ENCODE measurements around the gene GATC. TPM values are rescaled to one million over a fixed set of nuclear protein-coding genes. Genes with fewer than 3 reads are reported as not detected.

The GATC gene
- total and polyA plus RNA-seq, 10 of the 15 experiments (the other 5 are each of a cell fraction or from before 2014, with no cell fraction given): 5.1 to 40.3 (median 22.9) TPM

- TF ChIP-seq ELK1 (IDR thresholded peaks at IDR 0.05; ENCODE audit: low read depth, low read length) (no peak), CBFB (IDR thresholded peaks at IDR 0.05; ENCODE audit: low read depth) (no peak), RELA (IDR thresholded peaks at IDR 0.05; ENCODE audit: borderline replicate concordance, partially characterized antibody) (no peak), SMC3 (IDR thresholded peaks at IDR 0.05; ENCODE audit: borderline replicate concordance, low read length) (no peak)
These were observed 44.1 kb downstream of the GATC start (continued) for GRCh38 chr12:120490325-120490724.

GRCh38 chr12:120490833-120491512 lies 44.7 kb downstream of the GATC start:
- no peak overlapping the region for H2AFZ ChIP-seq (ENCODE audit: control insufficient read depth, low read depth, low read length)
- no peak overlapping the region for H3K4me3 ChIP-seq
- ATAC-seq (no peak), FAIRE-seq (no peak), DNase-seq (ENCODE audit: low read depth, low spot score) (no peak)
- ChIA-PET POLR2A (interaction anchor here (0.5 to 1.2 kb wide), 2 partner anchors 12 kb away, joined by 3 to 5 read pairs; no protein-coding TSS in a partner anchor), RAD21 (ENCODE audit: unreplicated experiment) (no interaction called here), CTCF (interaction anchor here (0.9 to 1.6 kb wide), 2 partner anchors 21 to 51 kb away, joined by 3 to 4 read pairs; partner anchors contain the start of gene SRSF9), SMC1A (ENCODE audit: uncharacterized antibody, unreplicated experiment) (interaction anchor here (0.9 kb wide), 1 partner anchor 52 kb away, joined by 3 read pairs; no protein-coding TSS in a partner anchor)
- 100% methylated on average over 2 of the region's 2 CpGs for WGBS (ENCODE audit: insufficient coverage, insufficient replicate concordance, low lambda C conversion rate, missing lambda C conversion rate)
- intact Hi-C loops (cut with micrococcal nuclease; ENCODE audit: unreplicated experiment): no loop called here
- H3K9me3 ChIP-seq (replicated peaks; ENCODE audit: control insufficient read depth, insufficient read depth, low read length): no peaks in the 10 kb centered on the region
- no peaks in the 10 kb centered on the region for H4K20me1 ChIP-seq (ENCODE audit: control insufficient read depth, insufficient read depth)
- in situ Hi-C loops (cut with MboI): no loop called here
- H3K36me3 ChIP-seq (ENCODE audit: control insufficient read depth in 2 of 2, insufficient read depth in 2 of 2, low read length in 1 of 2): no peaks in the 10 kb centered on the region; a peak in 1 of 4 replicates
- no peak overlapping the region for H3K4me2 ChIP-seq (ENCODE audit: control insufficient read depth, insufficient read depth)
- peaks cover 11% of the 10 kb centered on the region for H3K79me2 ChIP-seq (ENCODE audit: control insufficient read depth, insufficient read depth, low read length)
- H3K27ac ChIP-seq (ENCODE audit: control insufficient read depth, insufficient read depth): no peak overlapping the region
- no TSS peak for BruUV-seq (replicated peaks)
- H3K27me3 ChIP-seq (replicated peaks in 1 of 2; ENCODE audit: control insufficient read depth in 2 of 2, insufficient read depth in 2 of 2, low read length in 1 of 2): no peaks in the 10 kb centered on the region
- no peak overlapping the region for H3K9ac ChIP-seq (ENCODE audit: control insufficient read depth, insufficient read depth, low read length)
- H3K4me1 ChIP-seq (ENCODE audit: control insufficient read depth, insufficient read depth, low read length): peaks cover 4% of the 10 kb centered on the region
- TF ChIP-seq TCF3 (IDR thresholded peaks at IDR 0.05; ENCODE audit: borderline replicate concordance, insufficient read depth, low read depth, low read length) (no peak), FOXK2 (IDR thresholded peaks at IDR 0.05) (no peak), EED (IDR thresholded peaks at IDR 0.05; ENCODE audit: low read depth) (no peak), SUZ12 (IDR thresholded peaks at IDR 0.05; ENCODE audit: unreplicated experiment) (no peak), BRCA1 (IDR thresholded peaks at IDR 0.05; ENCODE audit: low read depth, low read length) (no peak), CUX1 (IDR thresholded peaks at IDR 0.05; ENCODE audit: insufficient replicate concordance, low read depth, low read length) (no peak), SMAD1 (IDR thresholded peaks at IDR 0.05; ENCODE audit: low read depth, partially characterized antibody) (no peak), BMI1 (IDR thresholded peaks at IDR 0.05; ENCODE audit: borderline replicate concordance) (no peak), EZH2 (IDR thresholded peaks at IDR 0.05; ENCODE audit: borderline replicate concordance, control insufficient read depth, low read depth, low read length) (no peak), ETV6 (conservative IDR thresholded peaks at IDR 0.05 in 1 of 2, IDR thresholded peaks at IDR 0.05 in 1 of 2; ENCODE audit: borderline replicate concordance in 1 of 2, low read depth in 1 of 2) (no peak), PAX8 (IDR thresholded peaks at IDR 0.05) (no peak)

All from GM12878 (cell line).